ENCODE measurements around the gene PSMD12. TPM values are rescaled to one million over a fixed set of nuclear protein-coding genes. Genes with fewer than 3 reads are reported as not detected.

Gene PSMD12
- total and polyA plus RNA-seq, 9 of the 15 experiments (the other 6 are each of a cell fraction or from before 2014, with no cell fraction given), result 36.6 to 150 (median 65.5) TPM

DNA sequence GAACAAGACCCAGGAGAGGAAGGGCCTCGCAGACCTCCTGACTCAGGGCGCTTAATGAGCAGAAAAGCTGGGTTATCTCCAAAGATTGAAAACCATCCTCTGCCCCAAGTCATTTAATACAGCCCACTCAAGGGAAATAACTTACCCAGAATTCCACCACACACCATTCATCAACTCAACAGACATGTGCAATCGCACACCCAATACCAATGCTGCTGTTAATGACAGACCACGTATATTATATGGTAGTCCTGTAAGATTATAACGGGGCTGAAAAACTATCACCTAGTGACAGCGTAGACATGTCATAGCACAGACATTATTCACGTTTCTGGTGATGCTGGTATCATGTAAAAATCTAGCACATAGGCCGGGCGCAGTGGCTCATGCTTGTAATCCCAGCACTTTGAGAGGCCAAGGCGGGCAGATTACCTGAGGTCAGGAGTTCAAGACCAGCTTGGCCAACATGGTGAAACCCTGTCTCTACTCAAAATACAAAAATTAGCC, 68.9 kb downstream of the PSMD12 start:
- FAIRE-seq, result no peak
- WGBS (ENCODE audit: insufficient coverage, low coverage, missing lambda C conversion rate), result 61% methylated on average over 9 of the region's 10 CpGs
- in situ Hi-C loops (cut with MboI) (no loop called here), intact Hi-C loops (cut with micrococcal nuclease) (no loop called here)
- Histone ChIP-seq H3K27ac (ENCODE audit: extremely low read depth, low read depth, low read length) (no peak overlapping the region), H2AFZ (ENCODE audit: low read depth, low read length) (no peak overlapping the region), H3K4me3 (no peak overlapping the region), H3K36me3 (ENCODE audit: control insufficient read depth, insufficient read depth, low read length) (no peaks in the 10 kb centered on the region), H4K20me1 (replicated peaks; ENCODE audit: control insufficient read depth, insufficient read depth, low read length) (no peaks in the 10 kb centered on the region), H3K9me3 (replicated peaks; ENCODE audit: control insufficient read depth, insufficient read depth, low read depth, low read length) (no peaks in the 10 kb centered on the region), H3K79me2 (ENCODE audit: control insufficient read depth, insufficient read depth, low read length) (no peaks in the 10 kb centered on the region), H3K4me2 (ENCODE audit: insufficient read depth, low read length) (no peak overlapping the region), H3K9me1 (ENCODE audit: control insufficient read depth, insufficient read depth, low read length) (no peaks in the 10 kb centered on the region), H3K4me1 (replicated peaks in 1 of 2; ENCODE audit: control insufficient read depth in 2 of 2, insufficient read depth in 2 of 2, low read length in 2 of 2) (peaks cover 0 to 8% of the 10 kb centered on the region in 2 experiments; a peak in 1 of 5 replicates), H3K9ac (ENCODE audit: insufficient read depth in 1 of 2, low read depth in 2 of 2, low read length in 2 of 2) (no peak overlapping the region), H3K27me3 (ENCODE audit: control insufficient read depth in 2 of 2, insufficient read depth in 2 of 2, low read length in 2 of 2) (no peaks in the 10 kb centered on the region)
- DNase-seq (ENCODE audit: extremely low read depth in 1 of 4, low spot score in 3 of 4), result no peak
- no peak for ATAC-seq
- ChIA-PET CTCF (ENCODE audit: low intra/inter-chr PET ratio) (no interaction called here), POLR2A (no interaction called here)
- TF ChIP-seq ASH1L (IDR thresholded peaks at IDR 0.05; ENCODE audit: borderline replicate concordance, low read depth, partially characterized antibody) (no peak), NUFIP1 (IDR thresholded peaks at IDR 0.05; ENCODE audit: partially characterized antibody) (no peak)
- TF ChIP-seq, protein P1, sequence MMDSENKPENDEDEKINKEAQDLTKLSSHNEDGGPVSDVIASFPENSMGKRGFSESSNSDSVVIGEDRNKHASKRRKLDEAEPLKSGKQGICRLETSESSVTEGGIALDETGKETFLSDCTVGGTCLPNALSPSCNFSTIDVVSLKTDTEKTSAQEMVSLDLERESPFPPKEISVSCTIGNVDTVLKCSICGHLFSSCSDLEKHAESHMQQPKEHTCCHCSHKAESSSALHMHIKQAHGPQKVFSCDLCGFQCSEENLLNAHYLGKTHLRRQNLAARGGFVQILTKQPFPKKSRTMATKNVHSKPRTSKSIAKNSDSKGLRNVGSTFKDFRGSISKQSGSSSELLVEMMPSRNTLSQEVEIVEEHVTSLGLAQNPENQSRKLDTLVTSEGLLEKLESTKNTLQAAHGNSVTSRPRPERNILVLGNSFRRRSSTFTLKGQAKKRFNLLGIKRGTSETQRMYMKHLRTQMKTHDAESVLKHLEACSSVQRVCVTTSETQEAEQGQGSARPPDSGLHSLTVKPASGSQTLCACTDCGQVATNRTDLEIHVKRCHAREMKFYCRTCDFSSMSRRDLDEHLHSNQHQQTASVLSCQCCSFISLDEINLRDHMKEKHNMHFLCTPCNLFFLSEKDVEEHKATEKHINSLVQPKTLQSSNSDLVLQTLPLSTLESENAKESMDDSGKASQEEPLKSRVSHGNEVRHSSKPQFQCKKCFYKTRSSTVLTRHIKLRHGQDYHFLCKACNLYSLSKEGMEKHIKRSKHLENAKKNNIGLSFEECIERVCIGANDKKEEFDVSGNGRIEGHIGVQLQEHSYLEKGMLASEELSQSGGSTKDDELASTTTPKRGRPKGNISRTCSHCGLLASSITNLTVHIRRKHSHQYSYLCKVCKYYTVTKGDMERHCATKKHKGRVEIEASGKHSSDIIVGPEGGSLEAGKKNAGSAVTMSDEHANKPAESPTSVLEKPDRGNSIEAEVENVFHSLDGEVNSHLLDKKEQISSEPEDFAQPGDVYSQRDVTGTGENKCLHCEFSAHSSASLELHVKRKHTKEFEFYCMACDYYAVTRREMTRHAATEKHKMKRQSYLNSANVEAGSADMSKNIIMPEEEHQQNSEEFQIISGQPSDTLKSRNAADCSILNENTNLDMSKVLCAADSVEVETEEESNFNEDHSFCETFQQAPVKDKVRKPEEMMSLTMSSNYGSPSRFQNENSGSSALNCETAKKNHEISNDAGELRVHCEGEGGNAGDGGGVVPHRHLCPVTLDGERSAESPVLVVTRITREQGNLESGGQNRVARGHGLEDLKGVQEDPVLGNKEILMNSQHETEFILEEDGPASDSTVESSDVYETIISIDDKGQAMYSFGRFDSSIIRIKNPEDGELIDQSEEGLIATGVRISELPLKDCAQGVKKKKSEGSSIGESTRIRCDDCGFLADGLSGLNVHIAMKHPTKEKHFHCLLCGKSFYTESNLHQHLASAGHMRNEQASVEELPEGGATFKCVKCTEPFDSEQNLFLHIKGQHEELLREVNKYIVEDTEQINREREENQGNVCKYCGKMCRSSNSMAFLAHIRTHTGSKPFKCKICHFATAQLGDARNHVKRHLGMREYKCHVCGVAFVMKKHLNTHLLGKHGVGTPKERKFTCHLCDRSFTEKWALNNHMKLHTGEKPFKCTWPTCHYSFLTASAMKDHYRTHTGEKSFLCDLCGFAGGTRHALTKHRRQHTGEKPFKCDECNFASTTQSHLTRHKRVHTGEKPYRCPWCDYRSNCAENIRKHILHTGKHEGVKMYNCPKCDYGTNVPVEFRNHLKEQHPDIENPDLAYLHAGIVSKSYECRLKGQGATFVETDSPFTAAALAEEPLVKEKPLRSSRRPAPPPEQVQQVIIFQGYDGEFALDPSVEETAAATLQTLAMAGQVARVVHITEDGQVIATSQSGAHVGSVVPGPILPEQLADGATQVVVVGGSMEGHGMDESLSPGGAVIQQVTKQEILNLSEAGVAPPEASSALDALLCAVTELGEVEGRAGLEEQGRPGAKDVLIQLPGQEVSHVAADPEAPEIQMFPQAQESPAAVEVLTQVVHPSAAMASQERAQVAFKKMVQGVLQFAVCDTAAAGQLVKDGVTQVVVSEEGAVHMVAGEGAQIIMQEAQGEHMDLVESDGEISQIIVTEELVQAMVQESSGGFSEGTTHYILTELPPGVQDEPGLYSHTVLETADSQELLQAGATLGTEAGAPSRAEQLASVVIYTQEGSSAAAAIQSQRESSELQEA (IDR thresholded peaks at IDR 0.05; ENCODE audit: low read depth), result no peak
- BruUV-seq (replicated peaks), result no TSS peak

All from K562 (cell line).